OCI-LY3 (cell line): ENCODE data around the gene BEST1.
A peak's percentile ranks its signal among the peaks of the same experiment; 100 is the strongest.

Experiments used
- H2AFZ ChIP-seq: fragments of 200-600, 300-600 bp; shearing (Covaris generic); 2 replicates; pipeline ENCODE4 v1.6.0; 2014; ENCODE audit warnings: antibody characterized with exemption, low read depth, low read length
- H3K27ac ChIP-seq: fragments of 200-600, 300-600 bp; sonication (generic); 2 replicates; pipeline ENCODE4 v1.5.1; 2014; ENCODE audit warnings: mild to moderate bottlenecking, low read length, moderate library complexity, mixed read lengths
- H3K27me3 ChIP-seq: fragments of 200-600, 300-600 bp; sonication (generic); 2 replicates; pipeline ENCODE4 v1.6.1; 2014; ENCODE audit warnings: low read depth, low read length, mixed read lengths
- H3K36me3 ChIP-seq: fragments of 200-600, 300-600 bp; sonication (generic); replicated peaks from 2 replicates; pipeline ENCODE3; 2014; ENCODE audit warnings: low read depth, low read length, mixed read lengths
- H3K4me1 ChIP-seq: fragments of 300-600, 200-600 bp; sonication (generic); 2 replicates; pipeline ENCODE4 v1.6.1; 2014; ENCODE audit warnings: low read length, mixed read lengths
- H3K4me2 ChIP-seq: fragments of 200-600, 300-600 bp; sonication (generic); 2 replicates; pipeline ENCODE4 v1.6.1; 2014; ENCODE audit warnings: low read length, mixed read lengths
- H3K4me3 ChIP-seq: fragments of 300-600, 200-600 bp; sonication (generic); 2 replicates; pipeline ENCODE4 v1.5.1; 2014; ENCODE audit warnings: antibody characterized with exemption, mild to moderate bottlenecking, low read length, moderate library complexity
- H3K79me2 ChIP-seq: fragments of 300-600, 200-600 bp; shearing (Covaris generic); 2 replicates; pipeline ENCODE4 v1.6.1; 2014; ENCODE audit warnings: mild to moderate bottlenecking, low read length, mixed read lengths
- H3K9ac ChIP-seq: fragments of 300-600, 200-600 bp; shearing (Covaris generic); 2 replicates; pipeline ENCODE4 v1.6.0; 2014; ENCODE audit warnings: mild to moderate bottlenecking, low read length, moderate library complexity
- H3K9me3 ChIP-seq: fragments of 200-600, 300-600 bp; shearing (Covaris generic); 2 replicates; pipeline ENCODE4 v1.6.1; 2014; ENCODE audit warnings: low read length, mixed read lengths; ENCODE audit not compliant: insufficient read depth
- H4K20me1 ChIP-seq: fragments of 200-600, 300-600 bp; sonication (generic); 2 replicates; pipeline ENCODE4 v1.6.1; 2016; ENCODE audit warnings: low read length, mixed read lengths; ENCODE audit not compliant: insufficient read depth
- CTCF ChIP-seq: fragments of 200-600, 300-600 bp; sonication (generic); IDR thresholded peaks from 2 replicates; pipeline ENCODE4 v1.5.1; 2014; ENCODE audit warnings: antibody characterized with exemption, low read length, low read depth
- EZH2phosphoT487 ChIP-seq: fragments of 200-600 bp; shearing (Covaris generic); IDR thresholded peaks from 2 replicates; pipeline ENCODE4 v1.6.1; 2018; ENCODE audit warnings: antibody characterized with exemption, mixed run types, low read depth

The BEST1 gene

GRCh38 chr11:61968758-61969390 is 18.7 kb downstream of the BEST1 start:
- peaks cover 23% of the 10 kb centered on the region for H3K36me3 ChIP-seq
- H3K4me1 ChIP-seq = peaks cover 58% of the 10 kb centered on the region
- peak overlapping the region; percentile 87 for H3K4me3 ChIP-seq
- H3K27ac ChIP-seq = peak overlapping the region; percentile 77; the same call in 1 of the 2 replicates
- H2AFZ ChIP-seq = no peak overlapping the region
- no peaks in the 10 kb centered on the region for H3K27me3 ChIP-seq
- peaks cover 27% of the 10 kb centered on the region for H3K79me2 ChIP-seq
- H3K9ac ChIP-seq = peak overlapping the region; percentile 92
- peaks cover 30% of the 10 kb centered on the region for H4K20me1 ChIP-seq
- TF ChIP-seq CTCF (no peak), EZH2phosphoT487 (no peak)
- no peaks in the 10 kb centered on the region for H3K9me3 ChIP-seq
- peak overlapping the region; percentile 93 for H3K4me2 ChIP-seq

- H3K4me2 ChIP-seq = no peak overlapping the region
- peaks cover 53% of the 10 kb centered on the region for H3K4me1 ChIP-seq
- H3K4me3 ChIP-seq = no peak overlapping the region
- no peak overlapping the region for H2AFZ ChIP-seq
- no peak overlapping the region for H3K27ac ChIP-seq
- no peaks in the 10 kb centered on the region for H3K9me3 ChIP-seq
- H3K79me2 ChIP-seq = peaks cover 27% of the 10 kb centered on the region
- TF ChIP-seq EZH2phosphoT487 = no peak
- no peak for TF ChIP-seq CTCF
- peaks cover 25% of the 10 kb centered on the region for H4K20me1 ChIP-seq
- H3K36me3 ChIP-seq = peaks cover 18% of the 10 kb centered on the region
- H3K9ac ChIP-seq = no peak overlapping the region
- no peaks in the 10 kb centered on the region for H3K27me3 ChIP-seq
These were observed 19.2 kb downstream of the BEST1 start for GRCh38 chr11:61969391-61969758.

GRCh38 chr11:61969838-61970662 is 19.9 kb downstream of the BEST1 start:
- Histone ChIP-seq H2AFZ (no peak overlapping the region), H3K36me3 (peaks cover 12% of the 10 kb centered on the region), H3K79me2 (peaks cover 23% of the 10 kb centered on the region), H3K9me3 (no peaks in the 10 kb centered on the region), H3K4me1 (peaks cover 47% of the 10 kb centered on the region), H3K4me2 (no peak overlapping the region), H3K27me3 (no peaks in the 10 kb centered on the region), H4K20me1 (peaks cover 19% of the 10 kb centered on the region), H3K9ac (no peak overlapping the region), H3K4me3 (no peak overlapping the region), H3K27ac (no peak overlapping the region)
- TF ChIP-seq EZH2phosphoT487 (no peak), CTCF (no peak)
